CD4-positive, CD25-positive, alpha-beta regulatory T cell (primary cell): ENCODE measurements around the gene PIK3C3. TPM values are rescaled to one million over a fixed set of nuclear protein-coding genes. Genes with fewer than 3 reads are reported as not detected.

Experiments
- ATAC-seq, 2 donors: fragments of 150-1000 bp; cut with Tn5 transposase; one replicate each; pipeline ENCODE4 v1.10.0; 2021; ENCODE audit warnings: low read depth in 2 of 2, moderate number of reproducible peaks in 2 of 2, moderate library complexity in 1 of 2
- DNase-seq, 3 donors: peaks; one replicate each; pipeline versions ENCODE4 v3.0.0 to v3.0.0-alpha.2; 2012 to 2022; ENCODE audit warnings: mixed read lengths in 1 of 3
- H3K27ac ChIP-seq: one replicate; pipeline ENCODE4 v1.7.0; 2013; ENCODE audit warnings: mild to moderate bottlenecking, low read length; ENCODE audit not compliant: insufficient read depth, poor library complexity, severe bottlenecking
- H3K27me3 ChIP-seq: one replicate; pipeline ENCODE4 v1.7.0; 2013; ENCODE audit warnings: low read length; ENCODE audit not compliant: control insufficient read depth, insufficient read depth
- H3K36me3 ChIP-seq: one replicate; pipeline ENCODE4 v1.7.0; 2013; ENCODE audit warnings: mild to moderate bottlenecking, low read length, moderate library complexity; ENCODE audit not compliant: control insufficient read depth, insufficient read depth
- H3K4me1 ChIP-seq: 2 replicates; pipeline ENCODE4 v1.7.0; 2013; ENCODE audit warnings: mild to moderate bottlenecking, low read length; ENCODE audit not compliant: insufficient read depth, control insufficient read depth, poor library complexity, severe bottlenecking
- H3K4me3 ChIP-seq: one replicate; pipeline ENCODE4 v1.7.0; 2013; ENCODE audit warnings: low read depth, mild to moderate bottlenecking, low read length, moderate library complexity
- H3K9me3 ChIP-seq, 2 experiments: 1 replicate in 1 of 2; 2 replicates in 1 of 2; pipeline ENCODE4 v1.7.0; 2013; ENCODE audit warnings: low read length in 2 of 2, mild to moderate bottlenecking in 1 of 2, moderate library complexity in 1 of 2; ENCODE audit not compliant: control insufficient read depth in 2 of 2
- H3K27ac Mint-ChIP-seq, 3 donors: one replicate each; pipeline ENCODE4 v1.8.0; 2020 to 2022; ENCODE audit warnings: mild to moderate bottlenecking in 3 of 3, mixed read lengths in 3 of 3, moderate library complexity in 2 of 3
- H3K27me3 Mint-ChIP-seq: one replicate; pipeline ENCODE4 v1.8.0; 2022; ENCODE audit warnings: mild to moderate bottlenecking, mixed read lengths
- H3K36me3 Mint-ChIP-seq: one replicate; pipeline ENCODE4 v1.8.0; 2020; ENCODE audit warnings: mixed read lengths
- H3K4me1 Mint-ChIP-seq, 4 donors: one replicate each; pipeline ENCODE4 v1.8.0; 2020 to 2022; ENCODE audit warnings: mixed read lengths in 4 of 4, mild to moderate bottlenecking in 1 of 4
- H3K4me3 Mint-ChIP-seq, 4 donors: one replicate each; pipeline ENCODE4 v1.8.0; 2020 to 2022; ENCODE audit warnings: mild to moderate bottlenecking in 4 of 4, mixed read lengths in 4 of 4, moderate library complexity in 3 of 4
- H3K9me3 Mint-ChIP-seq, 7 donors: one replicate each; pipeline ENCODE4 v1.8.0; 2020 to 2022; ENCODE audit warnings: mixed read lengths in 7 of 7, mild to moderate bottlenecking in 3 of 7, moderate library complexity in 2 of 7
- polyA plus RNA-seq, 4 donors: library from polyadenylated mRNA; unstranded; fragments of 300-500 nt; fragmentation: Illumina TruSeq; gene quantifications; one replicate each; pipeline ENCODE4 v1.2.3, GENCODE V29; 2021
- total RNA-seq: library from RNA; stranded (reverse); gene quantifications from one replicate; pipeline ENCODE4 v1.2.3, GENCODE V29; 2022

PIK3C3 gene
- total and polyA plus RNA-seq, 5 donors from 2014 or later = 42.4 to 77.1 (median 46.0) TPM

DNA sequence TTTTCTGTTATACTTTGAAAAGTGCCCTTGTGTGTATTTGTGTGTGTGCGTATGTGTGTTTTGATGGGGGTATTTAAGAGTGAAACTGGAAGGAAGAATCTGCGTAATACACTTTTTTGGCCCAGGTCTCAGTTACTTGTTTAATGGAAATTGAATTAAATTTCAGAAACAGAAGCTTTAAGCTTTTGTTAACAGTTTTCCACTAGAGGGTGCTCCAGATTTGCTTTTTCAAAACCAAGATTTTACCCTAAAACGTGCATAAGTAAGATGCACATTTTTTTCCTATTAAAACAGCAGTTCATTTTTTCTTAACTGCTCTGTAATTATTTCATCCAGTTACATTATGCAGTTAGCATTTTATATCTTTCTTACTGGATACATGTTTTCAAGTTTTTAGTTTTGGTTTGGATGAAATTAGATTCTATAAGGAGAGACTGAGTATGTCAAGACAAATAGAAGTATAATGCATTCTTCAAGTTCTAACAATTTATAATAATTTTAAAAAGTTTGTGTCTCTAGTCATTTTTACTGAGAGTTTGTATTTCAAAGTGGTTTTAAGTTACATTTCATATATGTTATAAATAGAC lies 97.2 kb downstream of the PIK3C3 start:
- H3K4me1 ChIP-seq = no peaks in the 10 kb centered on the region
- Mint-ChIP-seq H3K36me3 (peaks cover 33% of the 10 kb centered on the region), H3K27ac (peak overlapping the region in 1 of 3 donors; percentile 15), H3K9me3 (no peaks in the 10 kb centered on the region), H3K4me1 (peaks cover 7 to 16% (median 8%) of the 10 kb centered on the region in 4 donors), H3K4me3 (no peak overlapping the region), H3K27me3 (no peaks in the 10 kb centered on the region)
- DNase-seq = peak in 1 of 3 donors; percentile 24
- H3K36me3 ChIP-seq = peaks cover 27% of the 10 kb centered on the region
- H3K27me3 ChIP-seq = no peaks in the 10 kb centered on the region
- H3K9me3 ChIP-seq = no peaks in the 10 kb centered on the region
- H3K4me3 ChIP-seq = no peak overlapping the region
- H3K27ac ChIP-seq = no peak overlapping the region
- ATAC-seq = no peak

DNA sequence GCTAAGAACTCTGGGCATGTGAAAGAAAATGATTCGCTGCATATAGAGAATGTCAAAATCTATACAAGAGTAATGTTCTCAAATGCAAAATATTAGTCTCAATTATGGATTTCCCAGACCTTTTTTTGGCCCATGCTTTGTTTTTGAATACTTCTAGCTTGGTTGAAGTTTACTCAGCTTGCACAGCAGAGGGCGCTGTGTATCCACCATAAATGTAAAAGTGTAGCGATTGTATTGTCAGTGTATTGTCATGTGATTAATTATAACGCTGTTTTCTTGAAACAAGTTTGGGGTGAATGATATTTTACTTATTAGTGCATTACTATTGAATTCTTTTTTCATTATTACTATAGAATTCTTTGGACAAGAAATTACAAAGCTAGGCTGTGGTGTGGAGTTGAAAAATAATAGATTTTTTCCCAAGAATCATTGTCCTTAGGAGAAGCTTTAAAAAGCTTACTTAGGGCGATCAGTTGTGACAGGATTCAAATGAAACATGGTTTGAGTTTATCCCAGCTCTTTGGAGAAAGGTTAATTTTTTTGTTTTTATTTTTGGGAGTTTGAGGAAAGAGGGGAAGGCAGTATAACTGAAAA lies 98.3 kb downstream of the PIK3C3 start:
- peak; percentile 78 to 85 for ATAC-seq
- Histone ChIP-seq H3K27ac (no peak overlapping the region), H3K4me1 (no peaks in the 10 kb centered on the region), H3K36me3 (peaks cover 34% of the 10 kb centered on the region), H3K4me3 (peak overlapping the region; percentile 4), H3K27me3 (no peaks in the 10 kb centered on the region), H3K9me3 (no peaks in the 10 kb centered on the region)
- DNase-seq = peak; percentile 36 to 74 (median 47)
- no peaks in the 10 kb centered on the region for H3K9me3 Mint-ChIP-seq
- no peaks in the 10 kb centered on the region for H3K27me3 Mint-ChIP-seq
- H3K4me3 Mint-ChIP-seq = no peak overlapping the region
- peaks cover 7 to 16% (median 8%) of the 10 kb centered on the region in 4 donors for H3K4me1 Mint-ChIP-seq
- no peak overlapping the region for H3K27ac Mint-ChIP-seq
- H3K36me3 Mint-ChIP-seq = peaks cover 32% of the 10 kb centered on the region

DNA sequence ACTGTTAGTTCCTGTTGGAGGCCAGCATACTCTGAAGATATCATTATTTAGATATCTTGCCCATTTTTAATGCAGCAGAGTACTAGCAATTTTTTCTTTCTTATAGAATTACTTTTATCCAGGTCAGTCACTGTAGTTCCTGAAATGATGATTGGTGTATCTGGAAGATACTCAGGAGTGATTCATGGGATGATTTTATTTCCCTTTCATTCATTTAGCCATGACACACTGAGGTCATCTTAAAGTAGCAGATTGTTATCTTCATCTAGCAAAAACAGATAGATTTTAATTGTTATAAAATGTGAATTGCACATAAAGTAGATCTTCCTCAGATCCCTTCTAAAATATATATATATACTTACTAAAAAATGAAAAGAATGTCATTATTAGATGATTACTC lies 109.1 kb downstream of the PIK3C3 start:
- Histone ChIP-seq H3K27ac (no peak overlapping the region), H3K27me3 (no peaks in the 10 kb centered on the region), H3K4me3 (no peak overlapping the region), H3K36me3 (peaks cover 40% of the 10 kb centered on the region), H3K4me1 (no peaks in the 10 kb centered on the region), H3K9me3 (no peaks in the 10 kb centered on the region)
- Mint-ChIP-seq H3K27me3 (no peaks in the 10 kb centered on the region), H3K27ac (no peak overlapping the region), H3K9me3 (no peaks in the 10 kb centered on the region), H3K4me3 (no peak overlapping the region), H3K4me1 (no peaks in the 10 kb centered on the region), H3K36me3 (peaks cover 50% of the 10 kb centered on the region)
- ATAC-seq (no peak), DNase-seq (no peak)

DNA sequence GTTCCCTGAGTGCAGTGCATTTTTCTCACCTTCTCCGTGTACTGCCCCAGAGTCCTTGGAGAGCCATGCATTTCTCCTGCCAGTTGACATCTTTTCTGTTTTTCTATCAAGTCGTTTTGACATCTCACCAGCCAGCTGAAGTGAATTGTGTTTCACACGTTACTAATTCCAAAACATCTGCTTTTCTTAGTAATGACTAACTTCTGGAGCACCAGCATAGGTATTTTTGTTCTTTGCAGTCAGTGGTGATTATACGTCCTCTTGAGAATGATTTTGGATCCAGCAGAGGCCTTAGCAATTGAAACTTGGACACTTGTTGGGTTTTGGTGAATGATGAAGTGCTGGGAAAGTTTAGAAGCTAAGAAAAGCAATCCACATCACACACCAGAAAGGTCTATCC lies 112.5 kb downstream of the PIK3C3 start:
- H3K27me3 Mint-ChIP-seq = no peaks in the 10 kb centered on the region
- no peaks in the 10 kb centered on the region for H3K9me3 Mint-ChIP-seq
- H3K4me3 Mint-ChIP-seq = peak overlapping the region in 1 of 4 donors; percentile 23
- no peak overlapping the region for H3K27ac Mint-ChIP-seq
- H3K4me1 ChIP-seq = no peaks in the 10 kb centered on the region
- DNase-seq (no peak), ATAC-seq (no peak)
- peaks cover 63% of the 10 kb centered on the region for H3K36me3 Mint-ChIP-seq
- peaks cover 50% of the 10 kb centered on the region for H3K36me3 ChIP-seq
- H3K27me3 ChIP-seq = no peaks in the 10 kb centered on the region
- no peak overlapping the region for H3K4me3 ChIP-seq
- peaks cover 0 to 9% (median 0%) of the 10 kb centered on the region in 4 donors for H3K4me1 Mint-ChIP-seq
- H3K9me3 ChIP-seq = no peaks in the 10 kb centered on the region
- no peak overlapping the region for H3K27ac ChIP-seq

DNA sequence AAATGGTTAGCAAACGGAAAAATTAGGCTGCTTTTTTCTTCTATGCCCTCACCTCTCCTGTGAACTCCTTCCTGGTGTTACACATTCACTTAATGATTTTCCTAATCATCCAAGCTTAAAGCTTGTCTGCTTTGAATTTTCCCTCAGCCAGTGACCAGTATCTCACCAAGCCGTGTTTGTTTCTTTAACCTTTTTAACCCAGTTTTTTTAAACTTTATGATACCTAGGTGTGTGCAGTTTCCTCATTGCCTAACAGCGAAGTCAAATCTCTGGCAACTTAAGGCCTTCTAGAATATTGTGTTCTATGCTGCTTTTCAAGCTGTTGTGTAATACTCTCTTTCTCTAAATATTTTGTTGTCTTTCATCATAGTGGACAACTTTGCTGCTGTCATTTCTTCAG lies 113.0 kb downstream of the PIK3C3 start:
- H3K4me3 Mint-ChIP-seq = no peak overlapping the region
- H3K27ac Mint-ChIP-seq = no peak overlapping the region
- H3K9me3 Mint-ChIP-seq = no peaks in the 10 kb centered on the region
- H3K4me3 ChIP-seq = no peak overlapping the region
- H3K27me3 ChIP-seq = no peaks in the 10 kb centered on the region
- H3K27ac ChIP-seq = no peak overlapping the region
- H3K36me3 Mint-ChIP-seq = peaks cover 58% of the 10 kb centered on the region
- ATAC-seq (no peak), DNase-seq (no peak)
- H3K36me3 ChIP-seq = peaks cover 56% of the 10 kb centered on the region
- no peaks in the 10 kb centered on the region for H3K27me3 Mint-ChIP-seq
- H3K9me3 ChIP-seq = no peaks in the 10 kb centered on the region
- no peaks in the 10 kb centered on the region for H3K4me1 ChIP-seq
- H3K4me1 Mint-ChIP-seq = peaks cover 0 to 9% (median 0%) of the 10 kb centered on the region in 4 donors

DNA sequence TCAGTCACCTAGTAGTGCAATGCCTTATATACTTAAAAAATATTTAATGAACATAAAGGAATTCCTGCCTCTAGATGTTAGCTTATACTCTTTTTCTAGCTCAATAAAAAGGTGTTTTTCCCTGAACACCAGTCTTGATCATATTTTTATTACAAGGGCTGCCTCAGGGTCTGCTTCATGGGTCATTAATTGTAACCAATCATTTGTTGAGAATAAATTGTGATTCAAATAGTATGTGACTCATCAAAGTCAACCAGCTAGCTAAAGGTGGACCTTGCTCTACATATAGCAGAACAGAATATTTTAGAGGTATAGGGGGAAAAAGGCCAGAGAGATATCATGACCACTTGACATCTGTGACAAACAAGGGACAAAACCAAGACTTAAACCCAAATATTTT lies 114.0 kb downstream of the PIK3C3 start:
- H3K9me3 ChIP-seq = no peaks in the 10 kb centered on the region
- DNase-seq = no peak
- H3K4me1 Mint-ChIP-seq = peaks cover 0 to 14% (median 2%) of the 10 kb centered on the region in 4 donors
- no peaks in the 10 kb centered on the region for H3K27me3 Mint-ChIP-seq
- H3K36me3 ChIP-seq = peaks cover 58% of the 10 kb centered on the region
- no peak overlapping the region for H3K4me3 ChIP-seq
- H3K27ac Mint-ChIP-seq = no peak overlapping the region
- peaks cover 59% of the 10 kb centered on the region for H3K36me3 Mint-ChIP-seq
- H3K4me1 ChIP-seq = no peaks in the 10 kb centered on the region
- no peaks in the 10 kb centered on the region for H3K27me3 ChIP-seq
- no peak for ATAC-seq
- no peak overlapping the region for H3K27ac ChIP-seq
- no peak overlapping the region for H3K4me3 Mint-ChIP-seq
- no peaks in the 10 kb centered on the region for H3K9me3 Mint-ChIP-seq

DNA sequence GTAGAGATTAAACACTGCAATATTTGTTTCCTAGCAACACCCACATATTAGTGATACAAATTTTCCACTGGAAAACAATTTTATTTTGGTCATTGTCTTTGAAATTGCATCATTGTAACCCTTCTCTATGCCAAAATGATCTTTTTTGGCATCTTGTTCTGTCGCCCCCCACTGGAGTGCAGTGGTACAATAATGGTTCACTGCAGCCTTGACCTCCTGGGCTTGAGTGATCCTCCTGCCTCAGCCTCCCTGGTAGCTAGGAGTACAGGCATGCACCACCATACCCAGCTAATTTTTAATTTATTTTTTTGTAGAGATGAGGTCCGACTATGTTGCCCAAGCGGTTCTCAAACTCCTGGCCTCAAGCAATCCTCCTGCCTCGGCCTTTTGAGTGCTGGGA lies 117.4 kb downstream of the PIK3C3 start:
- H3K9me3 Mint-ChIP-seq = no peaks in the 10 kb centered on the region
- peak overlapping the region in 1 of 3 donors; percentile 10 for H3K27ac Mint-ChIP-seq
- H3K4me1 Mint-ChIP-seq = peaks cover 0 to 15% (median 8%) of the 10 kb centered on the region in 4 donors
- Histone ChIP-seq H3K4me3 (no peak overlapping the region), H3K27ac (no peak overlapping the region), H3K9me3 (no peaks in the 10 kb centered on the region), H3K4me1 (no peaks in the 10 kb centered on the region), H3K27me3 (no peaks in the 10 kb centered on the region), H3K36me3 (peaks cover 58% of the 10 kb centered on the region)
- no peak overlapping the region for H3K4me3 Mint-ChIP-seq
- H3K36me3 Mint-ChIP-seq = peaks cover 49% of the 10 kb centered on the region
- ATAC-seq (no peak), DNase-seq (no peak)
- no peaks in the 10 kb centered on the region for H3K27me3 Mint-ChIP-seq

DNA sequence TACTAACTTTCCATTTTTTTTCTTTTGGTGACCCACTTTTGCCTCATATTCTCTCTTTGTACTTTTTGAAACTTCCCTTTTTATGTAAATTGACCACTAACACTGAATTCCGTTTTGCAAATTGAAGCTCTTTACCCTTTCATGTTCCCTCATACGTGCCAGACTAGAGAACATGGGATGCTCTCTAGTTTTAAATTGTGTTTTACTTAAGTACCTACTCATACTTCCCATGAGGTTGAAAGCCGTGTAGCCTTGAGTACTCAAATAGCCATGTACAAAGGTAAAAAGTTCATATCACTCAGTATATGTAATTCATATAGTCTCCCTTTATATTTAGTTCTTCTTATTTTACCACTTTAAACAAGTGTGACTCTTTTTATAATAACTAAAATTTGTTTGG lies 119.7 kb downstream of the PIK3C3 start:
- ATAC-seq (no peak), DNase-seq (no peak)
- no peaks in the 10 kb centered on the region for H3K9me3 Mint-ChIP-seq
- H3K27ac Mint-ChIP-seq = no peak overlapping the region
- H3K27me3 Mint-ChIP-seq = no peaks in the 10 kb centered on the region
- H3K36me3 Mint-ChIP-seq = peaks cover 47% of the 10 kb centered on the region
- peaks cover 0 to 15% (median 8%) of the 10 kb centered on the region in 4 donors for H3K4me1 Mint-ChIP-seq
- Histone ChIP-seq H3K36me3 (peaks cover 61% of the 10 kb centered on the region), H3K4me1 (no peaks in the 10 kb centered on the region), H3K4me3 (no peak overlapping the region), H3K9me3 (no peaks in the 10 kb centered on the region), H3K27me3 (no peaks in the 10 kb centered on the region), H3K27ac (no peak overlapping the region)
- H3K4me3 Mint-ChIP-seq = no peak overlapping the region
